ENCODE measurements around the gene NAA60. TPM values are rescaled to one million over a fixed set of nuclear protein-coding genes. Genes with fewer than 3 reads are reported as not detected.

The NAA60 gene
- total and polyA plus RNA-seq, 2 of the 13 experiments (the other 11 are each of a cell fraction or from before 2014, with no cell fraction given): 14.7 to 32.0 TPM

DNA sequence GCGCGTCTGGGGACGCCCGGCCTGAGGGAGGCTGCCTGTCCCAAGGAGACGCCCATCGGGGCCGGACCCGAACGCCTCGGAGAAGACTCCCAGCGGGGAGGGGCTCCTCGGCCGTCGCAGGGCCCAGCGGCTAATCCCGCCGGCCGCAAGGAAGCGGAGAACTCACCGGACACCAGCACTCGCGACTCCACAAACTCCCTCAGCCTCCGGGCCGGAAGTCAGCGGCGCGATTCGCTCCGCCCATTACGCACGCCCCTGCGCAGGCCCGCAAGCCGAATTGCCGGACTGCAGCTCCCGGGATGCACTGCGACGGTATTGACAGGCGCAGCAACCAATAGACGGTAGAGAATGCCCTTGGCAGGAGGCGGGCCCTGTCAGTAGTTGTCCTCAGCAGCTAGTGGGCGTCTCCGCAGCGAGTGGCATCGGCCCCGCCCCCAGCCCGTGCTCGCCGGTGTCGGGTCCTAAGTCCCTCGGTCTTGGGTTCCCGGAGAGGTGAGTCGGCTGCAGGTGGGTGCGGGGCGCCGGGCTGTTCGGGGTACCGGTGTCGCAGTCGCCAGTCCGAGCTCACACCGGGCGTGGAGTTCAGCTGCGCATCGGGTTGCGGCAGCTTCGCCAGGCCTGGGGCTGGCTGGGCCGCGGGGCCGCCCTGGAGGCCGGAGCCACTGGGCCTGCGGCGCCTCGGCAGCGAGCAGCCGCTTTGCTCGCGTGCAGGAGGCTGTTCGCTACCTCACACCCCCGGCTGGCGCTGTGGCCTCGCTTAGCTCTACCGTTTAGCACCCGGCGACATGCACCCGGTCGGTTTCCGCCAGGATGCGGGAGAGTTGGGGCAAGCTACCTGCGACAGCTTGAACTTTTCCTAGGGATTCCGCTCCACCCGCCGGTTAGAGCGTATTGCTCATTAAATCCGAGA lies 42.4 kb upstream of the NAA60 start, which contains the start of the genes ZNF174 and ZSCAN32 (continued):
- TF ChIP-seq, protein P1, sequence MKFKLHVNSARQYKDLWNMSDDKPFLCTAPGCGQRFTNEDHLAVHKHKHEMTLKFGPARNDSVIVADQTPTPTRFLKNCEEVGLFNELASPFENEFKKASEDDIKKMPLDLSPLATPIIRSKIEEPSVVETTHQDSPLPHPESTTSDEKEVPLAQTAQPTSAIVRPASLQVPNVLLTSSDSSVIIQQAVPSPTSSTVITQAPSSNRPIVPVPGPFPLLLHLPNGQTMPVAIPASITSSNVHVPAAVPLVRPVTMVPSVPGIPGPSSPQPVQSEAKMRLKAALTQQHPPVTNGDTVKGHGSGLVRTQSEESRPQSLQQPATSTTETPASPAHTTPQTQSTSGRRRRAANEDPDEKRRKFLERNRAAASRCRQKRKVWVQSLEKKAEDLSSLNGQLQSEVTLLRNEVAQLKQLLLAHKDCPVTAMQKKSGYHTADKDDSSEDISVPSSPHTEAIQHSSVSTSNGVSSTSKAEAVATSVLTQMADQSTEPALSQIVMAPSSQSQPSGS (CRISPR knock-in tag; IDR thresholded peaks at IDR 0.05): no peak
- no peak for TF ChIP-seq ZNF253 (CRISPR knock-in tag; IDR thresholded peaks at IDR 0.05; ENCODE audit: borderline replicate concordance)
- peak; percentile 75; the same call in 1 of the 2 replicates for TF ChIP-seq ARNT2 (CRISPR knock-in tag; IDR thresholded peaks at IDR 0.05; ENCODE audit: low read depth)
- no peak for TF ChIP-seq ZNF644 (CRISPR knock-in tag; IDR thresholded peaks at IDR 0.05; ENCODE audit: low read depth)
- TF ChIP-seq RBFOX2 (IDR thresholded peaks at IDR 0.05; ENCODE audit: low read depth, low read length): peak; percentile 87
- TF ChIP-seq, protein P2, sequence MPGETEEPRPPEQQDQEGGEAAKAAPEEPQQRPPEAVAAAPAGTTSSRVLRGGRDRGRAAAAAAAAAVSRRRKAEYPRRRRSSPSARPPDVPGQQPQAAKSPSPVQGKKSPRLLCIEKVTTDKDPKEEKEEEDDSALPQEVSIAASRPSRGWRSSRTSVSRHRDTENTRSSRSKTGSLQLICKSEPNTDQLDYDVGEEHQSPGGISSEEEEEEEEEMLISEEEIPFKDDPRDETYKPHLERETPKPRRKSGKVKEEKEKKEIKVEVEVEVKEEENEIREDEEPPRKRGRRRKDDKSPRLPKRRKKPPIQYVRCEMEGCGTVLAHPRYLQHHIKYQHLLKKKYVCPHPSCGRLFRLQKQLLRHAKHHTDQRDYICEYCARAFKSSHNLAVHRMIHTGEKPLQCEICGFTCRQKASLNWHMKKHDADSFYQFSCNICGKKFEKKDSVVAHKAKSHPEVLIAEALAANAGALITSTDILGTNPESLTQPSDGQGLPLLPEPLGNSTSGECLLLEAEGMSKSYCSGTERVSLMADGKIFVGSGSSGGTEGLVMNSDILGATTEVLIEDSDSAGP (CRISPR knock-in tag; IDR thresholded peaks at IDR 0.05; ENCODE audit: borderline replicate concordance): peak; percentile 93
- TF ChIP-seq DNMT1 (CRISPR knock-in tag; IDR thresholded peaks at IDR 0.05): peak; percentile 85
- peak; percentile 45; the same call in 1 of the 2 replicates for TF ChIP-seq ZBTB38 (CRISPR knock-in tag; IDR thresholded peaks at IDR 0.05)
- TF ChIP-seq ZNF510 (CRISPR knock-in tag; IDR thresholded peaks at IDR 0.05; ENCODE audit: low read depth): no peak; the same call in 1 of the 2 replicates
- no peak for TF ChIP-seq SMC3 (IDR thresholded peaks at IDR 0.05; ENCODE audit: low read length)
- no peak for TF ChIP-seq GZF1 (CRISPR knock-in tag; IDR thresholded peaks at IDR 0.05)
- TF ChIP-seq HIVEP1 (CRISPR knock-in tag; IDR thresholded peaks at IDR 0.05): no peak
- no peak for TF ChIP-seq ZNF382 (CRISPR knock-in tag; IDR thresholded peaks at IDR 0.05; ENCODE audit: borderline replicate concordance)
- TF ChIP-seq SAP130 (CRISPR knock-in tag; IDR thresholded peaks at IDR 0.05; ENCODE audit: low read depth): peak; percentile 89
- TF ChIP-seq, protein P3, sequence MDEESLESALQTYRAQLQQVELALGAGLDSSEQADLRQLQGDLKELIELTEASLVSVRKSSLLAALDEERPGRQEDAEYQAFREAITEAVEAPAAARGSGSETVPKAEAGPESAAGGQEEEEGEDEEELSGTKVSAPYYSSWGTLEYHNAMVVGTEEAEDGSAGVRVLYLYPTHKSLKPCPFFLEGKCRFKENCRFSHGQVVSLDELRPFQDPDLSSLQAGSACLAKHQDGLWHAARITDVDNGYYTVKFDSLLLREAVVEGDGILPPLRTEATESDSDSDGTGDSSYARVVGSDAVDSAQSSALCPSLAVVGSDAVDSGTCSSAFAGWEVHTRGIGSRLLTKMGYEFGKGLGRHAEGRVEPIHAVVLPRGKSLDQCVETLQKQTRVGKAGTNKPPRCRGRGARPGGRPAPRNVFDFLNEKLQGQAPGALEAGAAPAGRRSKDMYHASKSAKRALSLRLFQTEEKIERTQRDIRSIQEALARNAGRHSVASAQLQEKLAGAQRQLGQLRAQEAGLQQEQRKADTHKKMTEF (CRISPR knock-in tag; IDR thresholded peaks at IDR 0.05): peak; percentile 95; the same call in 1 of the 2 replicates
- peak; percentile 38; the same call in 1 of the 2 replicates for TF ChIP-seq FOSL1 (CRISPR knock-in tag; IDR thresholded peaks at IDR 0.05; ENCODE audit: borderline replicate concordance)
- TF ChIP-seq NFRKB (IDR thresholded peaks at IDR 0.05): no peak
- peak; percentile 95 for TF ChIP-seq PHF8 (CRISPR knock-in tag; IDR thresholded peaks at IDR 0.05)
- TF ChIP-seq ZMAT3 (CRISPR knock-in tag; conservative IDR thresholded peaks at IDR 0.05): peak; percentile 97
- no peak; the same call in 1 of the 2 replicates for TF ChIP-seq PAWR (CRISPR knock-in tag; IDR thresholded peaks at IDR 0.05; ENCODE audit: borderline replicate concordance)
- TF ChIP-seq ZNF788 (CRISPR knock-in tag; IDR thresholded peaks at IDR 0.05; ENCODE audit: borderline replicate concordance): peak; percentile 97
- TF ChIP-seq REXO4 (CRISPR knock-in tag; IDR thresholded peaks at IDR 0.05; ENCODE audit: borderline replicate concordance): no peak
